SJSA1 (cell line): ENCODE data around the gene PCSK6. TPM values are rescaled to one million over a fixed set of nuclear protein-coding genes. Genes with fewer than 3 reads are reported as not detected.
"Not testable (repeated sequence)": the region's sequence is repeated elsewhere in the genome, so short reads cannot be mapped to it uniquely, and the experiment has no call there.

ENCODE experiments used
- DNase-seq, 2 experiments: peaks; one replicate each; pipeline ENCODE4 v3.0.0-alpha.2; 2015 to 2020; ENCODE audit warnings: low spot score in 2 of 2, low read depth in 1 of 2
- H3K27ac ChIP-seq: fragments of 250-450 bp; sonication (Bioruptor Pico); 2 replicates; pipeline ENCODE4 v1.5.1; 2020; ENCODE audit warnings: mild to moderate bottlenecking, moderate library complexity
- H3K27me3 ChIP-seq: fragments of 250-450 bp; sonication (Bioruptor Pico); replicated peaks from 2 replicates; pipeline ENCODE4 v1.5.1; 2020; ENCODE audit warnings: mild to moderate bottlenecking, moderate library complexity
- H3K36me3 ChIP-seq: fragments of 250-450 bp; sonication (Bioruptor Pico); 2 replicates; pipeline ENCODE4 v1.5.1; 2020; ENCODE audit warnings: mild to moderate bottlenecking
- H3K4me1 ChIP-seq: fragments of 250-450 bp; sonication (Bioruptor Pico); replicated peaks from 2 replicates; pipeline ENCODE4 v1.6.1; 2021; ENCODE audit warnings: mild to moderate bottlenecking
- H3K4me3 ChIP-seq: fragments of 250-450 bp; sonication (Bioruptor Pico); 2 replicates; pipeline ENCODE4 v1.5.1; 2020; ENCODE audit warnings: mild to moderate bottlenecking
- H3K9me3 ChIP-seq: fragments of 250-450 bp; sonication (Bioruptor Pico); replicated peaks from 2 replicates; pipeline ENCODE4 v1.5.1; 2020; ENCODE audit warnings: mild to moderate bottlenecking
- total RNA-seq: library from RNA; depleted of rRNA; stranded (reverse); fragments of >200 nt; shearing (Covaris generic); gene quantifications from 2 replicates; pipeline ENCODE4 v1.2.3, GENCODE V29; 2014

PCSK6 gene
- total RNA-seq, 1 experiment from 2014 or later, result 1.7 TPM

DNA sequence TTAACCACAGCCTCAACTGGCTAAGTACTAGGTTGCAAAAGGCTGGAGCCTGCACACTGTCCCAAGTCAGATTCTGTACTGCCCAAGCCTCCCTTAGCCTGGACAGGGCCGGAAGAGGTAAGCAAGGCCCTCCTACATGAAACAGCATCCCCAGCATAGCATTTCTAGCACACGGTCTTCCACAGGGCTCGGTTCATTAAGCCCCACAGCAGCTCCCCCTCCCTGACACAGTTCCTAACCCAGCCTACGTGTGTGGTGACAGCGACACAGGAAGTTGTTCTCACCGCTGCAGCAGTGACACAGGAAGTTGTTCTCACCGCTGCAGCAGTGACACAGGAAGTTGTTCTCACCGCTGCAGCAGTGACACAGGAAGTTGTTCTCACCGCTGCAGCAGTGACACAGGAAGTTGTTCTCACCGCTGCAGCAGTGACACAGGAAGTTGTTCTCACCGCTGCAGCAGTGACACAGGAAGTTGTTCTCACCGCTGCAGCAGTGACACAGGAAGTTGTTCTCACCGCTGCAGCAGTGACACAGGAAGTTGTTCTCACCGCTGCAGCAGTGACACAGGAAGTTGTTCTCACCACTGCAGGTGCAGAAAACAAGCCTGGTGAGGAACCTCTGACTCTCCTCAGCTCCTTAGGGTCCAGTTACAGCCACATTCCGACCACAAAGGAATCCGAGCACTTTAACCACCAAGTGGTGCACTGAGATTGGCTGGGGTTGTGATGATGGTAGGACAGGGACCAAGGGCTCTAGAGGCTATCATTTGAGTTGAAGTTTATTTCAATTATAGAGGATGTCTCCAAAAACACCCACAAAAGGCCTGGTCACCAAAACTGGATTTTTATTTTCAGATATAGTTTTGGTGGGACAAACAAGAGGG, 155.4 kb downstream of the PCSK6 start:
- H3K9me3 ChIP-seq, H3K4me1 ChIP-seq, H3K27ac ChIP-seq, H3K36me3 ChIP-seq, H3K4me3 ChIP-seq, H3K27me3 ChIP-seq: not testable (repeated sequence)
- peak in 1 of 2 experiments; percentile 17 for DNase-seq

DNA sequence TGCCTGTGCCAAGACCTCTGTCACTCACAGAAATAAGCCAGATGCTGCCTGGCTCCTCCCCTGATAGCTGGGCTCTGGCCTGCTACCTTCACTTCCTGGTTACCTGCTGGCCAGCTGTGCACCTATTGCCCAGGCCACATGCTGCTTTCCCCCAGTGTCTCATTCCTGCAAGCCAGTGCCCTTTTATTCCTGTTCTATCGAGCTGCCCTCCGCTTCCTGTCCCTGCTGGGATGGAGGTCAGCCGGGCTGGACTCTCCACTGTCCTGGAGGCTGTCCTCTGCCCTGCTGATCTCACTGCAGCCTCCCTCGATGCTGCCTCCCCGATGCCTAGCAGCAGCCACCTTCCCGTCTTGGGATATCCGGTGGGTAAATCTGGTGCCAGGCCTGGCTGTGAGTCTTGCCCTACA, 157.4 kb downstream of the PCSK6 start:
- Histone ChIP-seq H3K4me1 (no peaks in the 10 kb centered on the region), H3K27me3 (no peaks in the 10 kb centered on the region; the same call in 1 of the 2 replicates), H3K4me3 (no peak overlapping the region), H3K9me3 (no peaks in the 10 kb centered on the region), H3K36me3 (no peaks in the 10 kb centered on the region), H3K27ac (no peak overlapping the region)
- DNase-seq, result peak in 1 of 2 experiments; percentile 30

DNA sequence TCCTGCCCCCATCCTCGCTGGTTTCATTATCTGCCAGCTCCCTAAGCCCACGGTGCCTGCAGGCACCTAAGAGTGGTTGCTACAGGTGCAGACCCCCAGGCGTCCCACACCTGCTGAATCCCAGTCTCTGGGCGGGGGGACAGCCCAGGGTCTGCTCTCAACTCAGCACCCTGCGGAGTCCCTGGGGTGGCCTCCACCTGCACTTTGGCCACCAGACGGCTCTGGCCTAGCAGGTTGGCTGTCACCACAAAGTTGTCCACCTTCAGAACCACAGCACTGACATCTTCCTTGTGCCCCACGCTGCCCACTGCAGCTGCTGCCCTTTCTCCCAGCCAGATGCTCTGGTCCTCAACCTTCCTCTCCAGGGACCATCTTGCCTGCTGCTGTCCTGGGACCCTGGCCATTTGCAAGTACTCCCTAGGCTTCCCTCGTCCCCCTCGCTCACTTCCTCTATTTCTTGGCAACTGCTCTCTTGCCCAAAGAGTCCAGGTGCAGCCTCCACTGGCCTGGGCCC, 159.6 kb downstream of the PCSK6 start:
- no peaks in the 10 kb centered on the region for H3K4me1 ChIP-seq
- H3K9me3 ChIP-seq, result no peaks in the 10 kb centered on the region
- no peaks in the 10 kb centered on the region for H3K36me3 ChIP-seq
- DNase-seq, result peak in 1 of 2 experiments; percentile 38
- no peak overlapping the region for H3K4me3 ChIP-seq
- H3K27ac ChIP-seq, result no peak overlapping the region
- no peaks in the 10 kb centered on the region; the same call in 1 of the 2 replicates for H3K27me3 ChIP-seq

DNA sequence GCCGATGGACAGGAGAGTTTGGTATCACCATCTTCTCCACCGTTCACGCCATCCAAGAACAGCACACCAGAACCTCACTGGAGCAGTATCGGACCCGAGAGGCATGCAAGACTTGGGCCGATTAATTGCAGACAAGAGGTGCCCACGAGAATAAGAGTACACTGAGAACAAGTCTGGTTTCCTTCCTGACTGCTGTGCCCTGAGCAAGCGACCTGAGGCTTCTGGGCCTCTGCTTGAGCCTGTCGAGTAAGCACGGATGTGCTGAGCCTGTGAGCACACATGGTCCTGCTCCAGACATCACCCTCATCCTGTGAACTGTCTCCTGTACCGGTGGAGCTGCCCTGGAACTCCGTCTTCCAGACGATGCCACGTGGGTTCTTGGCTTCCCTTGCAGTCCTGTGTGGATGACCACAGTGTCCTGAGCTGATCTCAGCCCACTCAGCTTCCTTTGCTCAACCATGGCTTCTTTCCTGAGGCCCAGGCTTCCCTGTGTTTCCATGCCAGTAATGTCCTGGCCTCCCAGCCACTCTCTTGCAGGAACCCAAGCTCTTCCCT, 160.1 kb downstream of the PCSK6 start:
- H3K9me3 ChIP-seq, result no peaks in the 10 kb centered on the region
- no peaks in the 10 kb centered on the region for H3K36me3 ChIP-seq
- no peak overlapping the region for H3K27ac ChIP-seq
- no peak for DNase-seq
- no peaks in the 10 kb centered on the region for H3K4me1 ChIP-seq
- no peak overlapping the region for H3K4me3 ChIP-seq
- H3K27me3 ChIP-seq, result no peaks in the 10 kb centered on the region; the same call in 1 of the 2 replicates

DNA sequence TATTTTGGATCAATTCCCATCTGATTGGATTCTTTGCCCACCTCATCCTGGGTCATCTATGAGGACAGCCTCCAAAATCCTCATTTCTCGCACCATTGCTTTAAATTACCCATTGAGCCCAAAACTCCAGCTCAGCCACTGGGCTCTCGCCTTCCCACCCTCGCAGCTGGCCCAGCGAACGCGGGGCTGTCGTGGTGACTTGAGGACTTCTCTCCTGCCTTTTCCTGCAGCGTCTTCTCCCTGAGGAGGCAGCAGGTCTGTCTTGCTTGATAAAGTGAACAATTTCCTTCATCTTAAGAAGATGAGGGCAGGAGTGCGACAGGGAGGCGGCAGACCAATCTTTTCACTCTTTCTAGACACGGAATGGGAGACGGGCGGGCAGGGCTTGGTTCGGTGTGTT, 161.5 kb downstream of the PCSK6 start:
- Histone ChIP-seq H3K27ac (no peak overlapping the region), H3K4me3 (no peak overlapping the region), H3K9me3 (no peaks in the 10 kb centered on the region), H3K4me1 (no peaks in the 10 kb centered on the region), H3K27me3 (no peaks in the 10 kb centered on the region; the same call in 1 of the 2 replicates), H3K36me3 (no peaks in the 10 kb centered on the region)
- DNase-seq, result peak in 1 of 2 experiments; percentile 37

DNA sequence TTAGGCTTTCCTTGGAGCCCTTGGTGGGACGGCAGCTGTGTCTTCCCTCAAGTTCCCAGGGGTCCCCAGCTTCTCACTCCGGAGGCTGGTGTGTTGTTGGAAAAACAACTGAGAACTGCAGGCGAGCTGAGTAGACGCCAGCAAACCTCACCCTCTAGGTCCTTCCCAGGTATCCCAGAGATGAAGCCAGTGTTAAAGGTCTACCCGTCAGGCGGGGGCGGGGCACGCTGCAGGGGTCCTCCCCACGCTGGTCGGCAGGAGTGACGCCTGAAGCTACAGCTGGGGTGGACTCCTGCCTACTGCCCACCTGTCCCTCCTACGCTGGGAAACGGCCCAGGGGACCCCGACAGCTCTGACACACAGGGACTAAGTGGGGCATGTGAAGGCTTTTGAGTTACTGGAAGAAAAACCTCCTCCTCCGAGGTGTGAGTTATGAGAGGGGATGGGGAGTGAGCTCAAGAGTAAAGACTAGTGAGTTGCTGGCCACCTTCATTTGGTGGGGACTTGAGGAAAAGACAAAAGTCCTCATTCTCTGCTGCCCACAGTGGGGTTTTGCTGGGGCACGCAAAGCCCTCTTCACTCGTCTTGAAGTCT, 162.3 kb downstream of the PCSK6 start:
- peaks cover 3% of the 10 kb centered on the region; the same call in 1 of the 2 replicates for H3K27me3 ChIP-seq
- H3K4me1 ChIP-seq, result no peaks in the 10 kb centered on the region
- H3K36me3 ChIP-seq, result no peaks in the 10 kb centered on the region
- no peak overlapping the region for H3K4me3 ChIP-seq
- H3K27ac ChIP-seq, result no peak overlapping the region
- H3K9me3 ChIP-seq, result no peaks in the 10 kb centered on the region
- peak in 1 of 2 experiments; percentile 30 for DNase-seq

DNA sequence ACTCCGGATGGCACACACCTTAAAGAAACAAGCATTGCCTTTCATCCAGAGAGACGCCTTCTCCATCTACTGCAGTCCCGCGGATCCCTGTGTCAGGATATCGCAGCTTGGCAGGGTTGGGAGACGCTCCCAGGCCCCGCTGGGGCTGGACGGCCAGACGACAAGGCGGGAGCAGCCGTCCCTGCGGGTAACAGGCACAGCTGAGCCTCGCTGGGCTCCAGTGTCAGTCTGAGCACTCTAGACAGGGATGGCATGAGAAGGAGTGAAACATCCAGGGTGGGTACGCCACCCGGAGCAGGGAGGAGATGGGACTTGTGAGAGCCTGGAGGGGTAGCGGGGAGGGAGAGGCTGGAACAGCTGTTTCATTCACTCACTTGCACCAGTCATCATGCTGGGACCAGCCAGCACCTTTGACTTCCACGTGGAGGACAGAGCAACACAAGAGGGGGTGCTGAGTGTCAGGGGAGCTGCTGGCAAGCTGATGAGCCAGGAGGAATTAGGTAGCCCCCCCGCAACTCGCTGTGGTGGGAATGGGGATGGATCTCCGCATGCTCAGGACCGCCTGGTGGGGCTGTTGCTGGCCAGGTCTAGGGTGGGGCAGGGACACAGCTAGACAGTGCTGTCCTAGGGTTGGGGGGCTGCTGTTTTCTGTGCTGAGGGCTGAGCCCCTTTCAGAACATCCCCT, 162.9 kb downstream of the PCSK6 start:
- no peaks in the 10 kb centered on the region for H3K9me3 ChIP-seq
- DNase-seq, result peak in 1 of 2 experiments; percentile 40

DNA sequence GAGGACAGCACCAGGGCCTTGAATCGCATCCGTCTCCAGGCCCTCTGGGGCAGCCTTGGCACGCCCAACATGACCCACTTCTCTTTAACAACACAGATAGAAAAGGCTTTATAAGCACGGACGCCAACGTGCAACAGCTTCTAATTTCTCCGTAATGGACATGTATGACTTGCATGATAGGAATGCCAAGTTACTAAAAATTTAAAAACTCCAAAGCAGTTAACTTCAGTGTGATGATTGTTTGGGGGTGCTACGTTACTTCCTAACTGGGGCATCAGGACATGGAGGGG, 163.5 kb downstream of the PCSK6 start:
- no peaks in the 10 kb centered on the region for H3K9me3 ChIP-seq
- peak in 1 of 2 experiments; percentile 22 for DNase-seq
- H3K27ac ChIP-seq, result no peak overlapping the region
- no peak overlapping the region for H3K4me3 ChIP-seq
- no peaks in the 10 kb centered on the region for H3K36me3 ChIP-seq
- peaks cover 12% of the 10 kb centered on the region; the same call in 1 of the 2 replicates for H3K27me3 ChIP-seq
- no peaks in the 10 kb centered on the region for H3K4me1 ChIP-seq

More for the DNA sequence above, 162.9 kb downstream of the PCSK6 start:
- Histone ChIP-seq H3K36me3 (no peaks in the 10 kb centered on the region), H3K27ac (no peak overlapping the region), H3K4me3 (no peak overlapping the region), H3K27me3 (peaks cover 7% of the 10 kb centered on the region; the same call in 1 of the 2 replicates), H3K4me1 (no peaks in the 10 kb centered on the region)

DNA sequence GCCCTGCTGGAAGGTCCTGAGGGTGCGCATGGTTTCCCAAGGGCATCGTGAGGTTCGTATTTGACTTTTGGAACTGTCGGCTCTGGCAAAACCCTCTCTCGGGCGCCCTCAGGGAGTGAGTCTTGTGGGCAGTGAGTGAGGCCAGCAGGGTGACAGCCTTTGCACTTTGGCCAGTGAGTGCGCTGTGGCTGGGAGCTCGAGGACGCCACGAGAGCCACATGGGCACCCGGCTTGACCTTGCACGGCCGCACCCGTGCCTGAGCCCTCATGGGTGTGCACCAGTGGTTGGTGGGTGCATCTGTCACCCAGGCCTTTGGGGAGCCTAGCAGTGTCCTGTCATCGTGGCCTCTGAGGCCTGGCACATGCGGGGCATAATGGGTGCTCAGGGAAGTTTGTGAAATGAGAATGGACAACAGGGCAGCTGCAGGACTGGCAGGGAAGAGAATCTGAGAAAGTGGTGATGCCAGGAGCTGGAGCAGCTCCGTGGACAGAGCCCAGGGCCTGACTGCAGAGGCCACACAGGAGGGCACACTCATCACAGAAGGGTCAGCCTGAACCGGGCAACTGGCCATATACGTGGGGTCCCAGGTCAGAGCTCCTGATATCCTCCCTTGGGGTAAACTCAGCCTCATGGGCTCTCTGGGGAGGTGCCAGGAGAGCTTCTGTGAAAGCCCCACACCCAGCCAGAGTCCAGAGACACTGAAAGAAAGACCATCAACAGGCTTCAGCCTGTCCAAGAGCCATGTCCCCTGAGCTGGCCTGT, 164.1 kb downstream of the PCSK6 start:
- Histone ChIP-seq H3K27me3 (peaks cover 12% of the 10 kb centered on the region; the same call in 1 of the 2 replicates), H3K27ac (no peak overlapping the region)

DNA sequence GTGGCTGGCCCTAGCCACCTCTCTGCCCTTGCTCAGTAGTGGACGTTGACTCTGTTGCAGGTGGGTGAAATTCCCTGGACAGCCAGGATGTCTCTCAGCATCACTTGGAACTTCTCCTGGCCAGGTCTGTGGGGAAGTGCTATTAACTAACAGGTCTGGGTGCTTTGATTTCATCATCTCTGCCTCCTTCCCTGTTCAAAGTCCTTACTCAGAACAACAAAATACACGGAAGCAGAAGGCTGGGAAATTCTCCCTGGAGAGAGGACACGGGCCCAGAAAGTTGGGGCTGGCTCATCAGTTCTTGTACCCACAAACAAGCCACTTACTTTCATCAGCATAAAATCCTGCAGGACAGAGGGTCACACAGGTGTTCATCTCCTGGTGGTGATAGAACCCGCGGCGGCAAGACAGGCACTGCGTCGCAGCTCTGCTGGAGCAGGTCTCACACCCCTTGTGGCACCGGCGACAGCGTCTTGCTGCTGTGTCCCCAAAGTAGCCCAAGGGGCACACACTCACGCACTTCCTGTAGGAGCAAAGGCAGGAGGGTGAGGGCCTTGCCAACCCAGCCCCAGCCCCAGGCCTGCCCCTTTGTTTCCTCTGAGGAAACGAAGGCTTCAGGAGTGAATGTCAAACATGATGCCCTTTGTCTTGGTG, 164.9 kb downstream of the PCSK6 start:
- peak in 1 of 2 experiments; percentile 32 for DNase-seq
- no peak overlapping the region for H3K4me3 ChIP-seq
- H3K4me1 ChIP-seq, result no peaks in the 10 kb centered on the region
- H3K9me3 ChIP-seq, result no peaks in the 10 kb centered on the region
- peaks cover 12% of the 10 kb centered on the region; the same call in 1 of the 2 replicates for H3K27me3 ChIP-seq
- no peak overlapping the region for H3K27ac ChIP-seq
- H3K36me3 ChIP-seq, result no peaks in the 10 kb centered on the region

More for the DNA sequence above, 164.1 kb downstream of the PCSK6 start:
- H3K9me3 ChIP-seq, result no peaks in the 10 kb centered on the region
- DNase-seq, result peak in 1 of 2 experiments; percentile 35
- H3K4me1 ChIP-seq, result no peaks in the 10 kb centered on the region
- no peaks in the 10 kb centered on the region for H3K36me3 ChIP-seq
- H3K4me3 ChIP-seq, result no peak overlapping the region

DNA sequence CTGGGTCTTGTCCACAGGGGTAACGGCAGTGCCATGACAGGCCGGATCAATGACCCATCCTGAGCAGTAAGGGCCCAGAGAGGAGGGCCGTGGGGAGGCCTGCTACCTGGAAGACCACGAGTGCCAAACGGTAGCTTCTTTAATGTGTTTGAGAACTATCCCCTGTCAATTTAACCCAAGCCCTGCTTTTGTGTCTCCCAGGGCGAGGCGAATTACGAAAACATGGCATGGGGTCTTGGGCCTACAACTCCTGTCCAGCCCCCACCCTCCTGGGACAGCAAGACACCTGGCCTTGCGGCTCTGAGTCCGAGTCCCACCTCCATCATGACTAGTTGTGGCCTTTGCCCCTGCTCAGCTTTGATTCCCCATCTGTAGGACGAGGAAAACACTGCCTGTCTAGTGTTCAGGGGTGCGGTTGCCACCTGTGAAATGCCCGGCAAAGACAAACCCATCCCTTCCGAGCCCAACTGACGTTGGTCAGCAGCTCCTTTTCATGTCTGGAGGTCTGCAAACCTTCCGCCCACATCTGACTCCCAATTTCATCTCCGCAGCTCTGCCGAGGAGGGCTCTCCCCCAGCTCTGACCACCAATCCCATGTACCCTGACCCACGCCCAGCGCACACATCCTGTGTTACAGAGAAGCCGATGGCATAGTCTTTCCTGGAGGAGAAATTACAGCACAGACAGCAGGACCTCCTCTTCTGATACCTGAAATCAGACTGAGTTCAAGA, 165.5 kb downstream of the PCSK6 start:
- no peaks in the 10 kb centered on the region for H3K4me1 ChIP-seq
- no peak overlapping the region for H3K27ac ChIP-seq
- no peaks in the 10 kb centered on the region for H3K9me3 ChIP-seq
- H3K4me3 ChIP-seq, result no peak overlapping the region
- no peak for DNase-seq
- no peaks in the 10 kb centered on the region for H3K36me3 ChIP-seq
- peaks cover 14% of the 10 kb centered on the region; the same call in 1 of the 2 replicates for H3K27me3 ChIP-seq

DNA sequence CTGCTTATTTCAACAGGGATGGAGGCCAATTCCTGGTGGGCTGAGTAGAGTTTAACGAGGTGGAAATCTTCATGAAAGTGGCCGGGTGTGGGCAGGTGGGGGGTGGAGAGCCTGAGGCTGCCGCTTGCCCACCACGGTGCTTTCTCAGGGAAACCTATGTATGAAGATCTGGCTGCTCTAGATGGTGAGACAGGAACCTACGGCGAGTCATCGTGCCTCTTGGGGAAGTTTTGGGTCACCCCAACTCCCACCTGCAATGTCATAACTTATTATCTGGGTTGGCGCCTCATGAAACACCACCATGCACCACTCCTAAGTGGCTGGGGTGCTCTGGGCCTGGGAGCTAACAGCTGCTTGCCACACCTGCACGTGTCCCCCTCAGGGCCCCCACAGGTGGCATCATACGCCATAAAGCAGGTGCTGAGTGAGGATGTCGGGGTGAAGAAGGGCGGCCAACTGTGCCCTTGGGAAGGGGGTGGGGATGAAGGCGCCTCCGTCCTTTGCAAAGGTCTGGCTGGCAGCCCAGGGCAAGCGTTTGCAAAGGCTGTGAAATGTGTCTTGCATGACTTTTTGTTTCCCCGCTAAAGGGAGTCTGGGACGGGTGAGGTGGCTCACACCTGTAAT, 166.5 kb downstream of the PCSK6 start:
- no peak overlapping the region for H3K4me3 ChIP-seq
- H3K9me3 ChIP-seq, result no peaks in the 10 kb centered on the region
- no peaks in the 10 kb centered on the region for H3K4me1 ChIP-seq
- H3K36me3 ChIP-seq, result no peaks in the 10 kb centered on the region
- peaks cover 18% of the 10 kb centered on the region; the same call in 1 of the 2 replicates for H3K27me3 ChIP-seq
- no peak for DNase-seq
- no peak overlapping the region for H3K27ac ChIP-seq
